SK-N-SH (cell line): Measurements from ENCODE around the gene ZFP57.

Experiments
- EP300 ChIP-seq, 2 experiments: IDR thresholded peaks; 2 replicates each; pipeline versions ENCODE4 v1.4.0 to v1.6.1; 2012; ENCODE audit warnings: borderline replicate concordance in 1 of 2, low read depth in 1 of 2, low read length in 1 of 2
- POLR2AphosphoS5 ChIP-seq: IDR thresholded peaks from 2 replicates; pipeline ENCODE4 v1.6.1; 2012; ENCODE audit warnings: low read depth, low read length
- RFX5 ChIP-seq: IDR thresholded peaks from 2 replicates; pipeline ENCODE4 v1.6.1; 2012; ENCODE audit warnings: mild to moderate bottlenecking, improper control_type of control experiment, low read length
- SMC3 ChIP-seq: IDR thresholded peaks from 2 replicates; pipeline ENCODE4 v1.6.1; 2012; ENCODE audit warnings: low read depth, low read length, improper control_type of control experiment

GRCh38 chr6:29676981-29677601 is 3.9 kb downstream of the ZFP57 start:
- no peak for TF ChIP-seq SMC3
- TF ChIP-seq RFX5: no peak
- no peak for TF ChIP-seq POLR2AphosphoS5
- TF ChIP-seq EP300 (IDR thresholded peaks at IDR 0.05; ENCODE audit: borderline replicate concordance in 1 of 2, low read depth in 1 of 2, low read length in 1 of 2): no peak
